Muscle layer of duodenum (tissue), 2 donors: ENCODE results near the gene PNLIPRP2.

ENCODE experiments used
- H3K27ac ChIP-seq: one replicate; pipeline ENCODE4 v1.7.0; 2013; ENCODE audit warnings: mild to moderate bottlenecking, low read length
- H3K27me3 ChIP-seq: one replicate; pipeline ENCODE4 v1.7.0; 2013; ENCODE audit warnings: low read depth, mild to moderate bottlenecking, control low read depth, low read length
- H3K36me3 ChIP-seq, 2 donors: one replicate each; pipeline ENCODE4 v1.7.0; 2013; ENCODE audit warnings: low read length in 2 of 2, control low read depth in 1 of 2, mild to moderate bottlenecking in 1 of 2; ENCODE audit not compliant: insufficient read depth in 2 of 2, control insufficient read depth in 1 of 2
- H3K4me1 ChIP-seq, 2 donors: one replicate each; pipeline ENCODE4 v1.7.0; 2013; ENCODE audit warnings: low read length in 2 of 2, mild to moderate bottlenecking in 2 of 2, control low read depth in 1 of 2, moderate library complexity in 1 of 2; ENCODE audit not compliant: insufficient read depth in 2 of 2, control insufficient read depth in 1 of 2
- H3K4me3 ChIP-seq, 2 donors: one replicate each; pipeline ENCODE4 v1.7.0; 2013; ENCODE audit warnings: low read length in 2 of 2, low read depth in 1 of 2, mild to moderate bottlenecking in 1 of 2
- H3K9me3 ChIP-seq, 2 donors: one replicate each; pipeline ENCODE4 v1.7.0; 2013; ENCODE audit warnings: low read length in 2 of 2, control low read depth in 1 of 2, mild to moderate bottlenecking in 1 of 2; ENCODE audit not compliant: control insufficient read depth in 1 of 2
- donor health status: healthy.

The PNLIPRP2 gene

DNA sequence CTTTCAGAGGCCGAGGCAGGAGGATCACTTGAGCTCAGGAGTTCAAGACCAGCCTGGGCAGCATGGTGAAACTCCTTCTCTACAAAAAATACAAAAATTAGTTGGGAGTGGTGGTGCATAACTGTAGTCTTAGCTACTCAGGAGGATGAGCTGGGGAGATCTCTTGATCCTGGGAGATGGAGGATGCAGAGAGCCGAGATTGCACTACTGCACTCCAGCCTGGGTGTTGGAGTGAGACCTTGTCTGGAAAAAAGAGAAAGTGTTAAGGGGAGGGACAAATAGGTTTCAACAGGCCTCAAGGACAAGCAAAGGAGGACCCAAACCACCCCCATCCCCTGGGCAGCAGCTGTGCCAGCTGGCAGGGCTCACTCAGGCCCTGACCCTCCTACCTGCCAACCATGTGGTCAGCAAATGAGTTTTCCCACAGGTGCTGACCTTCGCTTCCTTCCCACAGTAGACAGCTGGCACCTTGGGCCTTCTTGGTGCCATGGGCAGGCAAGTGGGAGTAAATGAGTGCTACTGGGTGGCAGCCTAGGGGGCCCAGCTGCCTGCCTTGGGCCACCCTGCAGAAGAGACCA, 5.5 kb upstream of the PNLIPRP2 start:
- H3K27ac ChIP-seq: no peak overlapping the region
- no peaks in the 10 kb centered on the region for H3K27me3 ChIP-seq
- H3K4me3 ChIP-seq: no peak overlapping the region
- H3K9me3 ChIP-seq: no peaks in the 10 kb centered on the region
- no peaks in the 10 kb centered on the region for H3K36me3 ChIP-seq
- H3K4me1 ChIP-seq: no peaks in the 10 kb centered on the region

DNA sequence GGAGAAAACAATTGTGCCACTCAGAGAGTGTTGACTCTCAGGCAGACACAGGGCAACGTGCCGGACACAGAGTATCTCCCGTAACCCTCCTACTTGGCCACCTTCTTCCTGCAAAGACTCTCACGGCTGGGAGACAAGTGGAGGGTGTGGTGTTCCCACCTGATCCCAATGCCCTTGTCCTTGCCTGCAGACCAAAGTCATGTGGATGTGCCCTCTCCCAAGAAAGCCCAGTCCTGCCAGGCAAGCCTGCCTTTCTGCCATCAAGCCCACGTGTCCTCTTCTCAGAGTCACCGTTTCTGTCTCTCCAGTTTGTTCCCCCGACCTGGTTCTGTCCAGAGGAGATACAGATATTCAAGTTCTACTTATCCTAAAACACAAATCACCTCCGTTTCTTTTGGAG, 723 bp downstream of the PNLIPRP2 start:
- Histone ChIP-seq H3K4me1 (no peaks in the 10 kb centered on the region), H3K4me3 (no peak overlapping the region), H3K27me3 (peaks cover 2% of the 10 kb centered on the region), H3K36me3 (no peaks in the 10 kb centered on the region), H3K27ac (no peak overlapping the region), H3K9me3 (no peaks in the 10 kb centered on the region)

DNA sequence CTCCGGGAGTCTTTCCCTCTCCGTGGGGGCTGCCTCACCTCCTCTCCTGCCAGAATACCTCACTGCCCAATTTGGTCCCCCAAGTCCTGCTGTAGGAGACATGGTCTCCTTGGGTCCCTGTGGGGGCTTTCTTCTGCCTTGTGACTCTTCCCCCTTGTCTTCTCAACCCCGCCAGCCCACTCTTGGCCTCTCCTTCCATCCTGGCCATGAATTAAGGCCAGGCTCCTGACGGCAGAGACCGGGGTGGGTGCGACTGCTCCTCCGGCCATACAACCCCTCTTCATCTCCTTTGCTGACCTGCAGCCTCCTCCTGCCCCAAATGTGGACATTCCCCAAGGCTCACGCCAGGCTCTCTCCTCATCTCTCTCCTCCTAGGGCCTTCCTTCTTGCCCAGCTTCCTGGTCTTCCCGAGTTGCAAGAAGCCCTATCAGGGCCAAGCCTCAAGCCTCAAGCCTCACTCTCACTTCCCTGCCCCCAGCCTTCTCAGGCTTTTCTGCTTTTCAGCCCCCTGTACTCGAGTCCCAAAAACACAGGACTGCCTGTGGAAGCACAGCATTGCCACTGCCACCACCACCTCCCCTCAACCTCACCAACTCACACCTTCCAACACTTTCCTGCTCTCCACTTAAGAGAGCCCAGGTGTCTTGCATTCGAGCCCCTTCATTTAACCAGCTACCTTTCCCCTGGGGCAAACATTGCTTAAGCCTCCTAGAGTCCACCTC, 1.3 kb downstream of the PNLIPRP2 start:
- Histone ChIP-seq H3K27me3 (peaks cover 6% of the 10 kb centered on the region), H3K9me3 (no peaks in the 10 kb centered on the region), H3K4me1 (peaks cover 0 to 3% of the 10 kb centered on the region in 2 donors), H3K27ac (no peak overlapping the region), H3K4me3 (no peak overlapping the region), H3K36me3 (no peaks in the 10 kb centered on the region)

DNA sequence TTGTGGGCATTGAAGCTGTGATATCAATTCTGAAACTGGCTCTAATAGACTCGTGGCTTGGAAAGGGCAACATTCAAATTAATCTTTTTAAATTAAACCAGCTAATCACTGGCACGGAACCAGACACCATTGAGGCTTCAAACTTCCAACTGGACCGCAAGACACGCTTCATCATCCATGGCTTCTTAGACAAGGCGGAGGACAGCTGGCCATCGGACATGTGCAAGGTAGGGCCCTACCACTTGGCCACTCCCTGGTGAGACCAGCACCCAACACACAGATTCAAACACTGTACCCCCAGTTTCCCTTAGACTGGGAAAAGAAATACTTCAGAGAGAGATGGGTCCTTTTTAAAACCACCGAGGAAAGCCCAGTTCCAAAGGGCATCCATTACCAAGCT, 5.1 kb downstream of the PNLIPRP2 start:
- no peaks in the 10 kb centered on the region for H3K9me3 ChIP-seq
- H3K4me1 ChIP-seq: peaks cover 0 to 7% of the 10 kb centered on the region in 2 donors
- H3K27me3 ChIP-seq: peaks cover 6% of the 10 kb centered on the region
- no peaks in the 10 kb centered on the region for H3K36me3 ChIP-seq
- no peak overlapping the region for H3K27ac ChIP-seq
- no peak overlapping the region for H3K4me3 ChIP-seq

DNA sequence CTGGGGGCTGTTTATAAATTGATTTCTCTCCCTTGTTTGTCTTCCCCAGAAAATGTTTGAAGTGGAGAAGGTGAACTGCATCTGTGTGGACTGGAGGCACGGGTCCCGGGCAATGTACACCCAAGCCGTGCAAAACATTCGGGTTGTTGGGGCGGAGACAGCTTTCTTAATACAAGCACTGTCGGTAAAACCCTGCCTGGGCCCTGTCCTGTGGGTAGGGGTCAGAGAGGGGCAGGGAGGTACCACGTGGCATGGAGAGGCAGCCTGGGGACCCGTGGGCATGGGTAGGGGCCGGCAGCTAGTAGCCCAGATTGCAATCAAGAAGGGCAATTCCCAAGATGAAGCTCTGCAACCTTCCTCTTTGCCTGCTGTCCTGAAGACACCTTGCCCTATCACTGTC, 6.1 kb downstream of the PNLIPRP2 start:
- Histone ChIP-seq H3K4me1 (peaks cover 0 to 7% of the 10 kb centered on the region in 2 donors), H3K27ac (no peak overlapping the region), H3K27me3 (peaks cover 6% of the 10 kb centered on the region), H3K9me3 (no peaks in the 10 kb centered on the region), H3K4me3 (no peak overlapping the region), H3K36me3 (no peaks in the 10 kb centered on the region)

DNA sequence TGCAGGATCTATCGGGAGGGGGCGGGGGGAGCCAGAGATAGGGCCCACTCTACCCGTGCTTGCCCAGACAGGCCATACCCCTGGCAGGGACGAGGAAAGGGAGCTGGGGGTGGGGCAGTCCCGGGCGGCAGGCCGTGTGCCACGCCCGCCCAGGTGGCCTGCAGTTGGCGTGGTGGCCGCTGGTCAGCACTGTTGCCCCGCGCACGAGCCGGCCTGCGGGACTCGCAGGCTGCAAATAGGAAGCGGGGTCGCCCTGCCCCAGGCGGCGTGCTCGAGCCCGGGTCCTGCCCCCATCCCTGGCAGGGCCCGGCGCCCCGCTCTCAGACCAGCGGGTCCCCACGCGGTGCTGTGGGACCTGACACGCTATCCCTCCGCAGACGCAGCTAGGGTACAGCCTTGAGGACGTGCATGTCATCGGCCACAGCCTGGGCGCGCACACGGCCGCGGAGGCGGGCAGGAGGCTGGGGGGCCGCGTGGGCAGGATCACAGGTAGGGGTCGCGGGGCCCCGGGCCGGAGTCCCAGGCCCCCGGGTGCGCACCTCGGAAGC, 6.7 kb downstream of the PNLIPRP2 start:
- Histone ChIP-seq H3K27ac (no peak overlapping the region), H3K27me3 (peaks cover 6% of the 10 kb centered on the region), H3K4me3 (peak overlapping the region in 1 of 2 donors; percentile 51), H3K4me1 (peaks cover 0 to 7% of the 10 kb centered on the region in 2 donors), H3K36me3 (no peaks in the 10 kb centered on the region), H3K9me3 (no peaks in the 10 kb centered on the region)

DNA sequence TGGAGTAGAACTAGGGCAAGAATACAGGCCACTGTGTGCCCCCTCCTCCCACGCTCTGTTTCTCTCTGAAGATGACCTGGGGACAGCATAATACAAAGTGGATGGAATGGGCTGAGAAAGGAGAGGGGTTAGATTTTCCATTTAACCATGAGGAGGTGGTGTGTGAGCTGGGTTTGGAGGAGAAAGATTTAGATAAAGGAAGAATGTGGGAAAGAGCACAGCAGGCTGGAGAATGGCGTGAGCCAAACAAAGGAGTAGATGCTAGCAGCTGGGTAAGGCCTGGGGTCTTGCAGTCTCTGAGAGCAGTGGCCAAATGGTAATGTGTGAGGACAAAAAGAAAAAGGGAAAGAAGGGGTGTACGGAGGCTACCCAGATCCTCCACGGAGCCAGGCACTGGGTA, 8.6 kb downstream of the PNLIPRP2 start:
- Histone ChIP-seq H3K36me3 (no peaks in the 10 kb centered on the region), H3K9me3 (no peaks in the 10 kb centered on the region), H3K4me1 (peaks cover 0 to 7% of the 10 kb centered on the region in 2 donors), H3K27ac (no peak overlapping the region), H3K27me3 (peaks cover 6% of the 10 kb centered on the region), H3K4me3 (no peak overlapping the region)

DNA sequence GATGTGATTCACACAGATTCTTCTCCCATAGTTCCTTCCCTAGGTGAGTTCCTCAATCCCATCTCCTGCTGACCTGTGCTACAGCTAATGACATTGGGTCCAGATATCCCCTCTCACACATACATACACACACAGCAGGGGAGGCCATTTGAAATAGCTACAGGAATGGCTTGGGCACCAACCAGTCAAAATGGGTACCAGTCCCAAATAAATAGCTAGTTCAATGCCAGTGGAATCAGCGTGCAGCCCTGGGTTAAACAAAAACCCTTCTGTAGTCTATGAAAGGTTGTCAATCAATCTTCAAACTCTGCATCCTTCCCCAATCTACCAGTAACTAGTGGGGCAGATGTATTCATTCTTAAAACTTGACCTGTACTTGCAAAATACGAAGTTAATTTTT, 9.3 kb downstream of the PNLIPRP2 start:
- no peaks in the 10 kb centered on the region for H3K9me3 ChIP-seq
- no peak overlapping the region for H3K4me3 ChIP-seq
- no peaks in the 10 kb centered on the region for H3K36me3 ChIP-seq
- H3K4me1 ChIP-seq: peaks cover 0 to 7% of the 10 kb centered on the region in 2 donors
- H3K27me3 ChIP-seq: peaks cover 6% of the 10 kb centered on the region
- no peak overlapping the region for H3K27ac ChIP-seq

DNA sequence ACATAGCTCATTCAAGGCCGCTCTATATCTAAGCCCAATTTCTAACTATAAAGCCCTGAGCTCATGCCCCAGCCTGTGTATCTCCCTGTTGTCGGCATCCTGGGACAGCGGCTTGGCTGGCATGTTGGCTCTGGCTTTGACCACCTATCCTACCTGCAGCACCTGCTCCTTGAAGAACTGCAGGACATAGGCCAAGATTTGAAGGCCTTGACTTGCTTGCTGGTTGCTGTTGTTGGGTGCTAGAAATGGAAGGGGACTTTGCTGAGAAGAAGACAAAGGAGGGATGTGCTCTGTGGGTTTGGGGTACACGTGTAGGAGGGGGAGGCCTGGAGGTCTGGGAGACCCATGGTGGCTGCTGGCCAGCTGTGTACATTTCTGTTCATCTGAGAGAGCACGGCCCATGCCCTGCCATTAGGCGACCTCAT, 11.1 kb downstream of the PNLIPRP2 start:
- Histone ChIP-seq H3K27ac (no peak overlapping the region), H3K4me3 (no peak overlapping the region), H3K4me1 (peaks cover 0 to 6% of the 10 kb centered on the region in 2 donors), H3K9me3 (no peaks in the 10 kb centered on the region), H3K36me3 (no peaks in the 10 kb centered on the region), H3K27me3 (no peaks in the 10 kb centered on the region)

DNA sequence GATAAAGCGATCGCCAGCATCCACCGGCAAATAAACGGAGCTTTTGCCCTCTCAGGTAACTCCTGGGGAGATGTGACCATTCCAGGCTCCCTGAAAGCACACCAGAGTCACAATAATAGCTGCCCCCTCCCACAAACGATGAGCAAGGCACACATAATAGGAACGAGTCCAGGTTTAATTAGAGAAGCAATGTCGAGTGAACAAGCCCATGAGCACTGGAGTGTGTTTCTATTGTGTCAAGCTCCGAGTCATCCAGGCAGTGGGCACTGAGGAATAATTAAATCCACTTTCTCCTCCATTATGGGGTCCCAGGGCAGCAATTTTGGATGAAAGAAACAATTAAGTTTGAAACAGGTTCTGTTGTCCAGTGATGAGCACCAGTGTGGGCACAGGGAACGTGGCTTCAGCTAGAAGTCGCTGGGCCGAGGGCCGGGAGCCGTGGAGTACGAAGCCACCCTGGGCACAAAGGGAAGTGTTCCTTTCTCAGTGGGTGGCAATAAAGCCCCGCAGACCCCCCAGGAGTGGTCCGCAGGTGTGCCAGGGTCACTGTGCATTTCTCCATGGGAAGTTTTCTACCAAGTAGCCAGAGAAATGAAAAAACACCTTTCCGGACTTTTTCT, 12.0 kb downstream of the PNLIPRP2 start:
- Histone ChIP-seq H3K36me3 (no peaks in the 10 kb centered on the region), H3K27me3 (no peaks in the 10 kb centered on the region), H3K27ac (no peak overlapping the region), H3K9me3 (no peaks in the 10 kb centered on the region), H3K4me1 (no peaks in the 10 kb centered on the region), H3K4me3 (no peak overlapping the region)

DNA sequence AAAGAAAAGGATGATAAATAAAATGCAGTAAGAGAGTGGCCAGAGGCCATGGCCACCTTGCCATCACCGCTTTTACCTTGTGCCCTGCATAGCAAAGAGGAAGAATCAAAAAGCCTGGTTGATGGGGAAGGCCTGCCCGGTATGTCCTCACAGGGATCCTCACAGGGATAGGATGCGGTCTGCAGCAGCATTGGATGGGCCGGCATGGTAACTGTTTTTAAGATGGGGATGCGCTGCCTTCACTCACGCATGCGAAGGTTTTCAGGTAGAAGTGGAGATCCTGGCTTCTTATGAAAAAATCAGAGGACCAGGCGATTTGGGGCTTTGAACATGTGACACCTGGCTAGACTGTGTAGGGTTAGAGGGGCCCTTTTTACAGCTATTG, 12.5 kb downstream of the PNLIPRP2 start:
- H3K36me3 ChIP-seq: no peaks in the 10 kb centered on the region
- H3K4me1 ChIP-seq: no peaks in the 10 kb centered on the region
- no peaks in the 10 kb centered on the region for H3K27me3 ChIP-seq
- H3K27ac ChIP-seq: no peak overlapping the region
- H3K4me3 ChIP-seq: no peak overlapping the region
- H3K9me3 ChIP-seq: no peaks in the 10 kb centered on the region
